Heart right ventricle (tissue), 16 donors: Measurements from ENCODE around the gene CRYZL1. TPM values are rescaled to one million over a fixed set of nuclear protein-coding genes. Genes with fewer than 3 reads are reported as not detected.

Experiments used
- ATAC-seq, 8 donors: fragments of 200-7000 bp; cut with Tn5 transposase; one replicate each; pipeline ENCODE4 v1.9.1; 2020; ENCODE audit warnings: mild to moderate bottlenecking in 8 of 8, moderate library complexity in 8 of 8, moderate number of reproducible peaks in 1 of 8
- DNase-seq, 2 donors: peaks; one replicate each; pipeline ENCODE4 v3.0.0-alpha.2; 2020
- H3K27ac ChIP-seq, 10 donors: fragments of 200-600 bp; sonication (generic) in 2 of 10; one replicate each; pipeline versions ENCODE4 v1.5.0 to v1.8.0; 2020 to 2022; ENCODE audit warnings: mild to moderate bottlenecking in 3 of 10
- H3K27me3 ChIP-seq, 7 donors: fragments of 200-600 bp; one replicate each; pipeline ENCODE4 v1.8.0; 2021 to 2022; ENCODE audit warnings: mild to moderate bottlenecking in 2 of 7
- H3K36me3 ChIP-seq, 9 donors: fragments of 200-600 bp; sonication (generic) in 1 of 9; one replicate each; pipeline versions ENCODE4 v1.5.0 to v1.8.0; 2020 to 2022; ENCODE audit warnings: mild to moderate bottlenecking in 2 of 9
- H3K4me1 ChIP-seq, 9 donors: fragments of 200-600 bp; sonication (generic) in 1 of 9; one replicate each; pipeline versions ENCODE4 v1.5.0 to v1.8.0; 2020 to 2022; ENCODE audit warnings: mild to moderate bottlenecking in 4 of 9
- H3K4me3 ChIP-seq, 10 donors: fragments of 200-600 bp; sonication (generic) in 2 of 10; one replicate each; pipeline versions ENCODE4 v1.5.0 to v1.8.0; 2020 to 2022; ENCODE audit warnings: mild to moderate bottlenecking in 7 of 10, moderate library complexity in 2 of 10
- H3K9me3 ChIP-seq, 11 donors: fragments of 200-600 bp in 10 of 11; sonication (generic) in 2 of 11; one replicate each; pipeline versions ENCODE4 v1.5.0 to v1.8.0; 2013 to 2022; ENCODE audit warnings: mild to moderate bottlenecking in 2 of 11, control low read depth in 1 of 11, moderate library complexity in 1 of 11
- WGBS, 2 donors: extraction: QIAGEN DNeasy Blood & Tissue Kit; methylation state at CpG; one replicate each; pipeline ENCODE4 v1.1.7; 2013; ENCODE audit warnings: inconsistent platforms in 1 of 2; 5-methylcytosine and 5-hydroxymethylcytosine counted together
- intact Hi-C, 10 donors: fragments of 100-400 bp; cut with DNase I; formaldehyde crosslinking; loops; one replicate each; pipeline versions ENCODE4 v1.11.1 to v1.14.2; 2022
- polyA plus RNA-seq, 2 donors: library from polyadenylated mRNA; stranded (reverse); fragments of 200-250 nt; gene quantifications; one replicate each; pipeline ENCODE4 v1.2.3, GENCODE V29; 2013
- total RNA-seq, 10 donors: library from RNA; stranded (reverse); fragmentation: NEBNext Ultra II Directional in 3 of 10; extraction: Animal tissue kit (Norgen Biotek cat#: 25700) in 3 of 10; gene quantifications; one replicate each; pipeline versions ENCODE4 v1.2.1 to v1.2.4, GENCODE V29; 2021 to 2023
- TF ChIP-seq, protein P1 (sequence below), 9 donors: fragments of 200-600 bp; sonication (generic) in 2 of 9; IDR thresholded peaks; one replicate each; pipeline versions ENCODE4 v1.5.0 to v1.8.0; 2021 to 2022; ENCODE audit warnings: antibody characterized with exemption in 9 of 9, mild to moderate bottlenecking in 5 of 9, moderate library complexity in 1 of 9
- donor health status: Arrhythmogenic right ventricular cardiomyopathy.
- donor health status: ischemic (EF 13 %, LVEDD 7.1; RV severe dilation, severe dysfunction).
- donor health status: healthy with polysubstance abuse.
- donor health status: DM: no; HTN: yes; CAD: no.
- donor health status: DM: no; HTN: no; CAD: no.
- donor health status: ischemic (EF 25% LVEDD 6.9; RV normal size, moderate dysfunction).
- donor health status: ischemic (EF 25% LVEDD 5.7; RV mildly dilated, moderate dysfunction).
- donor health status: healthy.
- donor health status: DM: yes; HTN: yes; CAD: no.
- donor health status: Ischemic cardiomyopathy.
- donor health status: ischemic (EF 35%, LVEDD 5.7; RV mildly dilated, moderate dysfunction).
- donor health status: nonischemic (EF 11% LVEDD 7.7; RV severe dilation, severe dysfunction).
- donor health status: DM: yes; HTN: yes; CAD: no.
- donor health status: PGD.
- donor health status: ischemic (EF 29% LVEDD 5.4; RV normal size, mild dysfunction).
- donor health status: nonischemic (EF 23%, LVEDD 6.1; RV moderate dilation, normal function).

CRYZL1 gene
- total and polyA plus RNA-seq, 12 donors: 15.3 to 31.8 (median 26.0) TPM

DNA sequence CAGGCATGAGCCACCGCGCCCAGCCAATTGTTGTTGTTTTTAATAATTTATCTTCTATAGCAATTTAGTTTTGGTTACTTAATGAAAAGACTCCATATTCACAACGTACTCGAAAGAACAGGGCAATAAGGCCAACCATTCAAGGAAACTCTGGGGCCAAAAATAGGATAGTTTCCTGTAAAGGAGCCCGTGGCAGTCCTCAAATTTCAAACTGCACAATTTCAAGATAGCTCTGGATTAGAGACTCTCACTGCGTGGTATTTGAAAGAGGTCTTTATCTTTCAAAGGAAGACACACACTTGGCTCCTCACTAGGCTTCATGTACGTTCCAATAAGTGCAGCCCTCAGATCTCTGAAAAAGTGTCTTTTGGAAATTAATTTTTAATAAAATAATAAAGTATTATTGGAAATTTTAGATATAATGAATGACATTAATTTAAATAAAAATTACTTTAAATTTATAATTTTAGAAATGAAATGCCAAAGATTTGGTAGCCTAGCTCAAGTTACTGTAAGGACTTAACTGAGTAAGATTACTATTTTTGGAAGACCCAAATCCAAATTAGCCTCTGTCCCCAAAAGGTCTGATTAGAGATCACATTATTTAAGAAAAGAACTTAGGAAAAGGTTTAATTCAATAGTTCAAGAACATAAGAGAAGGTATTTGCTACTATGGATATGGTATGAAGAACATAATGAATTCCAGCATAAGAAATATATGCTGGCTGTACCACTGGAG lies 30.4 kb downstream of the CRYZL1 start:
- intact Hi-C loops: loop anchor here in 1 of 10 donors (5.0 kb wide), 1 partner anchor 779 kb away; no protein-coding TSS in a partner anchor
- no peak overlapping the region for H3K27ac ChIP-seq
- TF ChIP-seq, protein P1, sequence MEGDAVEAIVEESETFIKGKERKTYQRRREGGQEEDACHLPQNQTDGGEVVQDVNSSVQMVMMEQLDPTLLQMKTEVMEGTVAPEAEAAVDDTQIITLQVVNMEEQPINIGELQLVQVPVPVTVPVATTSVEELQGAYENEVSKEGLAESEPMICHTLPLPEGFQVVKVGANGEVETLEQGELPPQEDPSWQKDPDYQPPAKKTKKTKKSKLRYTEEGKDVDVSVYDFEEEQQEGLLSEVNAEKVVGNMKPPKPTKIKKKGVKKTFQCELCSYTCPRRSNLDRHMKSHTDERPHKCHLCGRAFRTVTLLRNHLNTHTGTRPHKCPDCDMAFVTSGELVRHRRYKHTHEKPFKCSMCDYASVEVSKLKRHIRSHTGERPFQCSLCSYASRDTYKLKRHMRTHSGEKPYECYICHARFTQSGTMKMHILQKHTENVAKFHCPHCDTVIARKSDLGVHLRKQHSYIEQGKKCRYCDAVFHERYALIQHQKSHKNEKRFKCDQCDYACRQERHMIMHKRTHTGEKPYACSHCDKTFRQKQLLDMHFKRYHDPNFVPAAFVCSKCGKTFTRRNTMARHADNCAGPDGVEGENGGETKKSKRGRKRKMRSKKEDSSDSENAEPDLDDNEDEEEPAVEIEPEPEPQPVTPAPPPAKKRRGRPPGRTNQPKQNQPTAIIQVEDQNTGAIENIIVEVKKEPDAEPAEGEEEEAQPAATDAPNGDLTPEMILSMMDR (IDR thresholded peaks at IDR 0.05): no peak

DNA sequence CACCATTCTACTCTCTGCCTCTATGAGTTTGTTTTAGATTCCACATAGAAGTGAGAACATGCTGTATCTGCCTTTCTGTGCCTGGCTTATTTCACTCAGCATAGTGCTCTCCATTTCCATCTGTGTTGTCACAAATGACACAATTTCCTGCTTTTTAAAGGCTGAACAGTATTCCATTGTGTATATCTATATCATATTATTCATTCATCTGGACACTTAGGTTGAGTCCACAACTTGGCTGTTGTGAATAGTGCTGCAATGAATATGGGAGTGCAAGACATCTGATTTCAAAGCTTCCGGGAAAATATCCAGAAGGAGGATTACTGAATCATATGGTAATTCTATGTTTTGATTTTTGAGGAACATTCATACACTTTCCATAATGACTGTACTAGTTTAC lies 33.0 kb downstream of the CRYZL1 start:
- WGBS, 2 donors: 63 to 73% methylated on average over 1 of the region's 1 CpG
- peaks cover 0 to 88% (median 13%) of the 10 kb centered on the region in 9 donors for H3K36me3 ChIP-seq
- intact Hi-C loops: loop anchor here in 1 of 10 donors (5.0 kb wide), 1 partner anchor 411 kb away; no protein-coding TSS in a partner anchor

More for the DNA sequence above, 30.4 kb downstream of the CRYZL1 start:
- peaks cover 0 to 95% (median 10%) of the 10 kb centered on the region in 9 donors for H3K36me3 ChIP-seq
- no peak overlapping the region for H3K4me3 ChIP-seq
- no peaks in the 10 kb centered on the region for H3K9me3 ChIP-seq
- no peak for DNase-seq
- H3K4me1 ChIP-seq: no peaks in the 10 kb centered on the region
- no peaks in the 10 kb centered on the region for H3K27me3 ChIP-seq
- 84 to 85% methylated on average over 7 of the region's 7 CpGs for WGBS, 2 donors
- ATAC-seq: no peak

DNA sequence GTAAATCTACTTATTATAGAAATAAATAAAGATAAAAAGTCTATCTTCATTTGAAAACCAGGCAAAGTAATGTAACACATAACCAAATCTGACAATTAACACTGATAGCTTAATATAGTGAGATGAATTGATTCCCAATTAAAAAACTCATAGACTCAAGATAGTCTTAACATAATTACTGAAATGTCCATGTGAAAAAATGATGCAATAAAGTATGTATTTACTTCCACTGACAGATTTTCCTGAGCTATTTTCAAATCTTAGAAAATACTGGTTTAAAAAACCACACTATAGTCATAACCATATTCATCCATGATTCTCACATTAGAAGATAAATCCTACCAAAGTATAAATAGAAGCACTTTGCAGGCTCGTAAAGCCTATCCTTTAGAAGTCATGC lies 43.5 kb downstream of the CRYZL1 start:
- Histone ChIP-seq H3K27me3 (no peaks in the 10 kb centered on the region), H3K9me3 (no peaks in the 10 kb centered on the region), H3K4me1 (no peaks in the 10 kb centered on the region), H3K36me3 (peaks cover 0 to 98% (median 44%) of the 10 kb centered on the region in 9 donors), H3K27ac (no peak overlapping the region), H3K4me3 (no peak overlapping the region)
- DNase-seq (no peak), ATAC-seq (no peak)
- TF ChIP-seq, protein P1 (IDR thresholded peaks at IDR 0.05): no peak
- intact Hi-C loops: no loop called here
- whole genome bisulfite sequencing, 2 donors: 54 to 58% methylated on average over 1 of the region's 1 CpG

More for the DNA sequence above, 33.0 kb downstream of the CRYZL1 start:
- ATAC-seq (no peak), DNase-seq (no peak)
- no peaks in the 10 kb centered on the region for H3K27me3 ChIP-seq
- H3K4me3 ChIP-seq: no peak overlapping the region
- TF ChIP-seq, protein P1 (IDR thresholded peaks at IDR 0.05): no peak
- no peaks in the 10 kb centered on the region for H3K9me3 ChIP-seq
- H3K4me1 ChIP-seq: no peaks in the 10 kb centered on the region
- H3K27ac ChIP-seq: no peak overlapping the region

DNA sequence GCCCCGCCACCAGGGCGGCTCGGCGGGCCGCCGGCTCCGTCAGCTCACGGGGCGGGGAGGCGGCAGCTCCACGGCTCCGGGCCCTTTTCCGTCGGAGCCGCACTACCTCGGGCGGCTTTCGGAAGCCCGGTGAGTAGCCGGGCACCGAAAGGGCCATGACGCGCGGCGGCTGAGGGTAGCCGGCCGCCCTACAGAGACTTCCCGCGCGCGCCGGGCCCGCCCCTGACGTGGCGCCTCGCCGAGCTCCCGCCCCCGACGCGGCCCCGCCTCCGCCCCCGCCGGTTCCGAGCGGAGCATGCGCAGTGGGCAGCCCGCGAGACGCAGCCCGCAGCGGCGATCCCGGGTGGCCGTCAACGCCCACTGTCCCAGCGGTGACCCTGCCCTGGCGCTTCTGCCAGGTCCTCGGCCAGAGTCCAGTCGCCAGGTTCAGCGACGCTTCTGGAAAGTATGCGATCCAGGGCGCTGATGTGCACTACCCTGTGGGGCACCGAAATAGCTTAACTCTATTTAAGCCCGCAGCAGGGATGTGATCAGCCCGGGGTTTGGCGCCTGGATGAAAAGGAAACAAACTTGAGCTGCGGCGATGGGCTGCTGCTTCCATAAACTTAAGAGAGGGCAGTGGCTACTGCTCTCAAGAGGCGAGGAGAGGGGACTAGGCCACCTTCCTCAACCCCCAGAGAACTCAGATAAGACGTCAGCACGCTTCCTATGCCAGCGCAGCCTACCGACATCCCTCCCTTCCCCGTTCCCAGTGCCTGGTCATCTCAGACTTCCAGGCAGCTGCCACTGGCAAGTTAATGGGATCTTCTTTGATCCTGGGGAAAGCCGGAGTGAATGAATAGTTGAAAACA lies 52.8 kb downstream of the CRYZL1 start, which contains the start of gene DONSON:
Gene DONSON, minus strand, starts transcription at position 200 of the 851 bp plus-strand sequence. Its CDS starts 43 bp downstream, at position 157.
- H3K9me3 ChIP-seq: no peaks in the 10 kb centered on the region
- TF ChIP-seq, protein P1 (IDR thresholded peaks at IDR 0.05): peak in 3 of 9 donors; percentile 11 to 34 (median 25)
- H3K4me3 ChIP-seq: peak within 1 kb of the TSS; percentile 54 to 92 (median 76)
- 0% methylated on average over 58 to 78 of the region's 78 CpGs for WGBS, 2 donors
- peaks cover 0 to 22% (median 16%) of the 10 kb centered on the region in 9 donors for H3K4me1 ChIP-seq
- ATAC-seq: peak; percentile 93 to 98 (median 97)
- H3K27me3 ChIP-seq: no peaks in the 10 kb centered on the region
- peak within 1 kb of the TSS in 9 of 10 donors; percentile 77 to 94 (median 90) for H3K27ac ChIP-seq
- intact Hi-C loops: loop anchor here in 3 of 10 donors (1.0 to 5.0 kb wide), 2 partner anchors 45 to 46 kb away; partner anchors contain the start of genes SON (in 3 of the 3) and GART (in 2 of the 3)
- peak; percentile 86 to 94 for DNase-seq
- peaks cover 0 to 32% (median 0%) of the 10 kb centered on the region in 9 donors for H3K36me3 ChIP-seq
